ENCODE data around the gene AIRE.

AIRE gene

GRCh38 chr21:44325386-44326271 lies 40.0 kb downstream of the AIRE start:
- no peak for DNase-seq

- DNase-seq, result no peak
Measured at GRCh38 chr21:44326272-44326647, 40.6 kb downstream of the AIRE start.

- DNase-seq, result no peak
Measured at GRCh38 chr21:44326716-44327602, 41.3 kb downstream of the AIRE start.

GRCh38 chr21:44327603-44327974 lies 41.9 kb downstream of the AIRE start:
- no peak for DNase-seq

- no peak for DNase-seq
Measured at GRCh38 chr21:44328242-44328895, 42.7 kb downstream of the AIRE start.

- DNase-seq, result peak in 1 of 2 donors; percentile 30
Measured at GRCh38 chr21:44329086-44329889, 43.6 kb downstream of the AIRE start.

GRCh38 chr21:44329971-44330681 lies 44.5 kb downstream of the AIRE start:
- no peak for DNase-seq

GRCh38 chr21:44330698-44331097 lies 45.0 kb downstream of the AIRE start:
- DNase-seq, result no peak

- no peak for DNase-seq
Measured at GRCh38 chr21:44331209-44331608, 45.5 kb downstream of the AIRE start.

- no peak for DNase-seq
Measured at GRCh38 chr21:44331650-44332307, 46.1 kb downstream of the AIRE start.

GRCh38 chr21:44332383-44332782 lies 46.7 kb downstream of the AIRE start:
- DNase-seq, result no peak

GRCh38 chr21:44332965-44333364 lies 47.3 kb downstream of the AIRE start:
- no peak for DNase-seq

- DNase-seq, result no peak
Measured at GRCh38 chr21:44333509-44334328, 48.0 kb downstream of the AIRE start.

GRCh38 chr21:44334329-44335030 lies 48.8 kb downstream of the AIRE start:
- DNase-seq, result no peak

- no peak for DNase-seq
Measured at GRCh38 chr21:44335266-44336059, 49.8 kb downstream of the AIRE start.

GRCh38 chr21:44337449-44337848 lies 51.8 kb downstream of the AIRE start:
- no peak for DNase-seq

GRCh38 chr21:44337941-44338895 lies 52.5 kb downstream of the AIRE start:
- DNase-seq, result peak; percentile 56 to 62

All from hippocampal formation (tissue), 2 donors.